ENCODE results near the gene AP4B1. TPM values are rescaled to one million over a fixed set of nuclear protein-coding genes. Genes with fewer than 3 reads are reported as not detected.

The AP4B1 gene
- 11.1 TPM for total RNA-seq (2021; ENCODE audit: unreplicated experiment)
- polyA plus RNA-seq (2012) = 7.6 and 9.0 TPM in 2 replicates
- Bru-seq, nascent RNA = percentile 70 among the genes with signal in this experiment
- BruChase-seq, experiment 1, labeled RNA remaining after a 6-hour chase = percentile 72 among the genes with signal in this experiment
- percentile 81 among the genes with signal in this experiment for BruChase-seq, experiment 2, labeled RNA remaining after a 2-hour chase
- long read RNA-seq, transcript AP4B1-204 (10 exons, 2,818 nt) = major isoform, 13 of 25 reads
- long read RNA-seq, partial matches to known transcripts = 2 of 25 reads
- long read RNA-seq, other reads (novel, unspliced or antisense) = 10 of 25 reads

GRCh38 chr1:113904674-113905434 lies at the start of gene AP4B1, which contains the start of gene DCLRE1B:
TSS of gene AP4B1 (minus strand) at chr1:113904799. CDS start at chr1:113904717, 82 bp downstream.
TSS of gene DCLRE1B (plus strand) at chr1:113905326. CDS start at chr1:113905587, 261 bp downstream.
- BruUV-seq (replicated peaks) = no TSS peak
- CTCF ChIA-PET = interaction anchor here (0.6 to 1.7 kb wide), 2 partner anchors 24 to 915 kb away, joined by 5 to 6 read pairs; partner anchors contain the start of gene HIPK1
- Histone ChIP-seq H3K27me3 (ENCODE audit: insufficient read depth, low read length) (no peaks in the 10 kb centered on the region), H3K9me2 (ENCODE audit: insufficient read depth) (no peaks in the 10 kb centered on the region), H3K9ac (ENCODE audit: low read length) (peak within 1 kb of the TSS; percentile 90), H3K4me3 (replicated peaks in 1 of 2; ENCODE audit: low read depth in 1 of 2, low read length in 2 of 2) (peak within 1 kb of the TSS; percentile 99), H3K27ac (ENCODE audit: low read depth, low read length) (peak within 1 kb of the TSS; percentile 83), H3K36me3 (ENCODE audit: control insufficient read depth in 1 of 2, insufficient read depth in 2 of 2, low read length in 2 of 2) (peaks cover 6 to 8% of the 10 kb centered on the region in 2 experiments; a peak in 2 of 4 replicates), H3K4me2 (ENCODE audit: low read length) (peak within 1 kb of the TSS; percentile 86), H3K9me3 (ENCODE audit: control insufficient read depth in 1 of 2, insufficient read depth in 1 of 2, low read depth in 1 of 2, low read length in 2 of 2) (no peaks in the 10 kb centered on the region), H3K79me2 (ENCODE audit: insufficient read depth, low read length) (peaks cover 26% of the 10 kb centered on the region), H2AFZ (ENCODE audit: low read depth, low read length, poor library complexity, severe bottlenecking) (peak within 1 kb of the TSS; percentile 49), H3K4me1 (ENCODE audit: control insufficient read depth in 1 of 2, insufficient read depth in 2 of 2, low read length in 2 of 2) (peaks cover 4 to 15% of the 10 kb centered on the region in 2 experiments; a peak in 3 of 4 replicates), H4K20me1 (ENCODE audit: insufficient read depth) (no peaks in the 10 kb centered on the region)
- peak; percentile 99 for DNase-seq (ENCODE audit: low read depth, low spot score)
- intact Hi-C loops (cut with micrococcal nuclease) = loop anchor here (1.0 to 10.0 kb wide), 4 partner anchors 24 to 770 kb away; partner anchors contain the start of genes HIPK1 and RSBN1
- RAD21 ChIA-PET (ENCODE audit: low non-redundant PET in 1 of 2, low total read pairs in 2 of 2, uncharacterized antibody in 2 of 2, unreplicated experiment in 2 of 2) = interaction anchor here in 1 of 2 experiments (0.6 to 1.4 kb wide), 2 partner anchors 24 to 58 kb away, joined by 3 read pairs; partner anchors contain the start of gene HIPK1
- peak; percentile 92 for ATAC-seq
- POLR2A ChIA-PET = interaction anchor here (0.7 to 3.4 kb wide), 2 partner anchors 20 to 25 kb away, joined by 4 to 24 read pairs; partner anchors contain the start of gene HIPK1
- TF ChIP-seq EZH2phosphoT487 (IDR thresholded peaks at IDR 0.05; ENCODE audit: borderline replicate concordance) (no peak), REST (IDR thresholded peaks at IDR 0.05; ENCODE audit: low read depth) (no peak), POLR2A (IDR thresholded peaks at IDR 0.05; ENCODE audit: borderline replicate concordance, extremely low read depth, insufficient read depth, insufficient read length) (peak; percentile 63), EGR1 (IDR thresholded peaks at IDR 0.05; ENCODE audit: low read depth) (peak; percentile 13; the same call in 1 of the 2 replicates), SP1 (IDR thresholded peaks at IDR 0.05; ENCODE audit: low read depth) (peak; percentile 92), ZFX (IDR thresholded peaks at IDR 0.05) (no peak), POLR2AphosphoS5 (IDR thresholded peaks at IDR 0.05; ENCODE audit: low read depth, low read length) (peak; percentile 79), CTCF (IDR thresholded peaks at IDR 0.05 in 2 of 3, conservative IDR thresholded peaks at IDR 0.05 in 1 of 3; ENCODE audit: borderline replicate concordance in 1 of 3, insufficient read depth in 1 of 3, low read depth in 2 of 3, low read length in 2 of 3) (peak; percentile 54 to 77 (median 54); a peak in 5 of 6 replicates), ZNF274 (IDR thresholded peaks at IDR 0.05; ENCODE audit: low read depth, low read length) (no peak), YY1 (IDR thresholded peaks at IDR 0.05; ENCODE audit: extremely low read depth, insufficient replicate concordance, low read depth, low read length) (peak; percentile 85), CBX3 (IDR thresholded peaks at IDR 0.05; ENCODE audit: low read depth) (peak; percentile 53), CEBPB (IDR thresholded peaks at IDR 0.05; ENCODE audit: low read depth) (no peak), SIN3A (IDR thresholded peaks at IDR 0.05; ENCODE audit: low read depth) (peak; percentile 82; the same call in 1 of the 2 replicates), TCF7L2 (IDR thresholded peaks at IDR 0.05; ENCODE audit: borderline replicate concordance, extremely low read depth, insufficient read depth, insufficient read length) (peak; percentile 93), JUND (IDR thresholded peaks at IDR 0.05) (no peak; the same call in 1 of the 2 replicates), FOSL1 (IDR thresholded peaks at IDR 0.05; ENCODE audit: low read depth) (no peak), MAX (IDR thresholded peaks at IDR 0.05) (peak; percentile 82), ELF1 (IDR thresholded peaks at IDR 0.05; ENCODE audit: borderline replicate concordance, low read depth) (peak; percentile 71), ATF3 (IDR thresholded peaks at IDR 0.05) (no peak), SRF (IDR thresholded peaks at IDR 0.05; ENCODE audit: low read depth) (peak; percentile 95)
